Endothelial cell of umbilical vein (primary cell): Measurements from ENCODE around the gene CLTCL1. TPM values are rescaled to one million over a fixed set of nuclear protein-coding genes. Genes with fewer than 3 reads are reported as not detected.

Source experiments
- BruUV-seq: library from RNA; stranded (reverse); fragments of 400-500 nt; replicated peaks from 2 replicates; lab custom pipeline; 2021; lab: Mats Ljungman, UMichigan
- CTCF ChIA-PET: fragments of 300-600, 350-600 bp; sonication (Branson Sonifier 250); formaldehyde crosslinking; loops from one replicate; lab custom pipeline; 2021; ENCODE audit warnings: antibody characterized with exemption, inconsistent platforms; lab: Charles Lee
- POLR2A ChIA-PET: fragments of 300-600, 350-600 bp; sonication (Branson Sonifier 250); formaldehyde crosslinking; loops from one replicate; lab custom pipeline; 2021; ENCODE audit warnings: antibody characterized with exemption, inconsistent platforms; lab: Charles Lee
- DNase-seq: peaks from one replicate; pipeline ENCODE4 v3.0.0-alpha.2; 2011; ENCODE audit warnings: low read depth, low spot score
- FAIRE-seq: peaks from 2 replicates; lab custom pipeline; 2011; peaks lifted over from hg19 to GRCh38; lab: Jason Lieb, UNC
- H2AFZ ChIP-seq: 2 replicates; pipeline ENCODE4 v1.6.0; 2012; ENCODE audit warnings: low read depth, low read length, control low read depth, inconsistent platforms
- H3K27ac ChIP-seq: 2 replicates; pipeline ENCODE4 v1.5.1; 2011; ENCODE audit warnings: low read depth, mild to moderate bottlenecking, control low read depth, low read length, moderate library complexity; ENCODE audit not compliant: insufficient read depth
- H3K27me3 ChIP-seq, 2 experiments: 2 replicates each; pipeline versions ENCODE4 v1.6.0 to v1.6.1; 2011; ENCODE audit warnings: low read length in 2 of 2, mixed read lengths in 1 of 2; ENCODE audit not compliant: control insufficient read depth in 2 of 2, insufficient read depth in 2 of 2
- H3K36me3 ChIP-seq, 2 experiments: 2 replicates in 1 of 2; 3 replicates in 1 of 2; pipeline ENCODE4 v1.5.1; 2011; ENCODE audit warnings: low read length in 2 of 2, mild to moderate bottlenecking in 1 of 2, moderate library complexity in 1 of 2; ENCODE audit not compliant: control insufficient read depth in 2 of 2, insufficient read depth in 2 of 2; ENCODE audit errors: extremely low read depth in 1 of 2
- H3K4me1 ChIP-seq: 3 replicates; pipeline ENCODE4 v1.5.1; 2011; ENCODE audit warnings: mild to moderate bottlenecking, low read length; ENCODE audit not compliant: control insufficient read depth, insufficient read depth; ENCODE audit errors: extremely low read depth
- H3K4me2 ChIP-seq: 2 replicates; pipeline ENCODE4 v1.6.1; 2011; ENCODE audit warnings: low read length, control low read depth, mixed read lengths; ENCODE audit not compliant: insufficient read depth
- H3K4me3 ChIP-seq, 3 experiments: fragments of 200-600 bp in 1 of 3; sonication (generic), shearing (Covaris generic) in 1 of 3; replicated peaks in 1 of 3; 2 replicates each; pipeline ENCODE4 v1.5.1; 2011 to 2016; ENCODE audit warnings: control low read depth in 3 of 3, low read length in 3 of 3, mild to moderate bottlenecking in 2 of 3, inconsistent platforms in 1 of 3, low read depth in 1 of 3, moderate library complexity in 1 of 3; ENCODE audit not compliant: insufficient read depth in 1 of 3
- H3K79me2 ChIP-seq: 2 replicates; pipeline ENCODE4 v1.6.0; 2012; ENCODE audit warnings: low read length, inconsistent platforms; ENCODE audit not compliant: control insufficient read depth, insufficient read depth
- H3K9ac ChIP-seq: replicated peaks from 2 replicates; pipeline ENCODE3; 2011; ENCODE audit warnings: low read length, control low read depth; ENCODE audit not compliant: insufficient read depth; ENCODE audit errors: extremely low read depth
- H3K9me1 ChIP-seq: replicated peaks from 3 replicates; pipeline ENCODE4 v1.6.0; 2011; ENCODE audit warnings: mild to moderate bottlenecking, low read length; ENCODE audit not compliant: control insufficient read depth, insufficient read depth; ENCODE audit errors: extremely low read depth
- H3K9me3 ChIP-seq: replicated peaks from 2 replicates; pipeline ENCODE4 v1.5.1; 2012; ENCODE audit warnings: low read length, inconsistent platforms; ENCODE audit not compliant: control insufficient read depth, insufficient read depth
- H4K20me1 ChIP-seq: replicated peaks from 2 replicates; pipeline ENCODE3; 2011; ENCODE audit warnings: mild to moderate bottlenecking, low read length; ENCODE audit not compliant: control insufficient read depth, insufficient read depth; ENCODE audit errors: extremely low read depth
- CTCF ChIP-seq, 2 donors: IDR thresholded peaks; 1 replicate in 1 of 2; 2 replicates in 1 of 2; pipeline ENCODE4 v1.5.1; 2011; ENCODE audit warnings: low read length in 2 of 2, mild to moderate bottlenecking in 2 of 2, moderate library complexity in 2 of 2, control low read depth in 1 of 2, inconsistent platforms in 1 of 2, low read depth in 1 of 2; ENCODE audit not compliant: insufficient read depth in 1 of 2; ENCODE audit errors: extremely low read depth in 1 of 2
- EZH2 ChIP-seq: IDR thresholded peaks from 2 replicates; pipeline ENCODE4 v1.6.1; 2012; ENCODE audit warnings: borderline replicate concordance, low read depth, mild to moderate bottlenecking, moderate library complexity, low read length, inconsistent platforms; ENCODE audit not compliant: severe bottlenecking
- FOS ChIP-seq: IDR thresholded peaks from 2 replicates; pipeline ENCODE4 v1.6.1; 2011; ENCODE audit warnings: mild to moderate bottlenecking, low read length, moderate library complexity, borderline replicate concordance; ENCODE audit not compliant: insufficient read depth
- GATA2 ChIP-seq: IDR thresholded peaks from 2 replicates; pipeline ENCODE4 v1.7.0; 2011; ENCODE audit warnings: low read depth, mild to moderate bottlenecking, moderate library complexity, mixed read lengths, low read length; ENCODE audit not compliant: insufficient read length, insufficient read depth
- JUN ChIP-seq: IDR thresholded peaks from 2 replicates; pipeline ENCODE4 v1.6.1; 2011; ENCODE audit warnings: borderline replicate concordance, low read depth; ENCODE audit not compliant: insufficient read length, insufficient read depth
- MAX ChIP-seq: IDR thresholded peaks from 2 replicates; pipeline ENCODE4 v1.6.1; 2011; ENCODE audit not compliant: insufficient read depth, insufficient read length
- MYC ChIP-seq: IDR thresholded peaks from one replicate; pipeline ENCODE4 v1.6.1; 2011; ENCODE audit warnings: mild to moderate bottlenecking, low read depth, low read length
- POLR2A ChIP-seq: IDR thresholded peaks from 2 replicates; pipeline ENCODE4 v1.6.1; 2012; ENCODE audit warnings: low read depth, mild to moderate bottlenecking, control low read depth, low read length
- POLR2AphosphoS5 ChIP-seq: IDR thresholded peaks from 2 replicates; pipeline ENCODE4 v1.6.1; 2012; ENCODE audit warnings: low read depth, mild to moderate bottlenecking, control low read depth, low read length, moderate library complexity; ENCODE audit not compliant: insufficient read depth
- dilution Hi-C: fragments of 300-500 bp; cut with MboI; formaldehyde crosslinking; loops from one replicate; pipeline ENCODE4 v1.15.0; 2019; ENCODE audit warnings: low sequenced_read_pairs; ENCODE audit not compliant: extremely low pct_ligation_motif_present
- intact Hi-C: fragments of 100-400 bp; cut with micrococcal nuclease; formaldehyde crosslinking; loops from one replicate; pipeline ENCODE4 v1.10.0; 2022
- polyA plus RNA-seq, 4 experiments: library from polyadenylated mRNA; depleted of rRNA in 3 of 4; stranded (reverse) in 3 of 4; unstranded in 1 of 4; fragments of >200 nt; gene quantifications; 2 replicates each; pipeline versions ENCODE4 v1.2.1 to v1.2.3, GENCODE V29; 2011 to 2012; ENCODE audit warnings: missing spikeins in 1 of 4
- total RNA-seq: library from RNA; stranded (reverse); gene quantifications from 2 replicates; pipeline ENCODE4 v1.2.3, GENCODE V29; 2021

Gene CLTCL1
- total and polyA plus RNA-seq, 2 donors (not counting 3 experiments of a cell fraction or from before 2014, with no cell fraction given), result 5.0 to 6.2 TPM

GRCh38 chr22:19210188-19210587 lies 81.3 kb downstream of the CLTCL1 start:
- BruUV-seq, result no TSS peak
- CTCF ChIA-PET, result no interaction called here
- no peak for DNase-seq
- TF ChIP-seq JUN (no peak), MYC (no peak), POLR2AphosphoS5 (no peak), MAX (no peak), GATA2 (no peak), FOS (no peak), CTCF (IDR thresholded peaks at IDR 0.05; ENCODE audit: extremely low read depth in 1 of 2, insufficient read depth in 1 of 2, low read depth in 1 of 2, low read length in 2 of 2) (no peak), POLR2A (no peak), EZH2 (no peak)
- no peak overlapping the region for H3K4me2 ChIP-seq
- dilution Hi-C loops (no loop called here), intact Hi-C loops (no loop called here)
- no peaks in the 10 kb centered on the region for H3K79me2 ChIP-seq
- FAIRE-seq, result no peak
- peaks cover 0 to 7% of the 10 kb centered on the region in 2 experiments for H3K36me3 ChIP-seq
- no peak overlapping the region for H3K27ac ChIP-seq
- H3K4me1 ChIP-seq, result no peaks in the 10 kb centered on the region
- POLR2A ChIA-PET, result no interaction called here
- H4K20me1 ChIP-seq, result no peaks in the 10 kb centered on the region
- H2AFZ ChIP-seq, result no peak overlapping the region
- H3K4me3 ChIP-seq, result no peak overlapping the region
- no peaks in the 10 kb centered on the region for H3K9me3 ChIP-seq
- no peaks in the 10 kb centered on the region for H3K27me3 ChIP-seq
- H3K9me1 ChIP-seq, result no peaks in the 10 kb centered on the region
- H3K9ac ChIP-seq, result no peak overlapping the region
